Measurements from ENCODE around the gene CASK.

Gene CASK

DNA sequence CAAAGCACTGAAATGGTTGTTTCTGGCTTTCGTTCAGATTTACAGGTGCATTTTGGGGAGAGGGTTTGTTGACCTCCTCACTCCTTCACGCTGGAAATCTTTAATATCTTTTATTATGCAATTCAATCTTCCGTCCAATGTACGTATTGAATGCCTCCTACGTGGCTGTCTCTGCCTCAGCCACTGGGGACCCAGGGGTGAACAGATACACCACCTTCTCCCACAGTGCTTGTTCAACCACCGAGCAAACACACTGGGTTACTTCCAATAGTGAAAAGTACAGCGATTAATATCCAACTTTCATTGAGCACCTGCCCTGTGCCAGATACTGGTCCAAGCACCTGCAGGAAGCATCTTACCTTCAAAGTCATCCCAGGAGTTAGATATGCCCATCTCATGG lies 424.2 kb downstream of the CASK start:
- FAIRE-seq = no peak

GRCh38 chrX:41491267-41492004 lies 431.9 kb downstream of the CASK start:
- FAIRE-seq = peak; percentile 99

GRCh38 chrX:41490446-41490845 lies 432.9 kb downstream of the CASK start:
- peak; percentile 97 for FAIRE-seq

GRCh38 chrX:41482154-41482850 lies 441.1 kb downstream of the CASK start:
- FAIRE-seq = no peak

DNA sequence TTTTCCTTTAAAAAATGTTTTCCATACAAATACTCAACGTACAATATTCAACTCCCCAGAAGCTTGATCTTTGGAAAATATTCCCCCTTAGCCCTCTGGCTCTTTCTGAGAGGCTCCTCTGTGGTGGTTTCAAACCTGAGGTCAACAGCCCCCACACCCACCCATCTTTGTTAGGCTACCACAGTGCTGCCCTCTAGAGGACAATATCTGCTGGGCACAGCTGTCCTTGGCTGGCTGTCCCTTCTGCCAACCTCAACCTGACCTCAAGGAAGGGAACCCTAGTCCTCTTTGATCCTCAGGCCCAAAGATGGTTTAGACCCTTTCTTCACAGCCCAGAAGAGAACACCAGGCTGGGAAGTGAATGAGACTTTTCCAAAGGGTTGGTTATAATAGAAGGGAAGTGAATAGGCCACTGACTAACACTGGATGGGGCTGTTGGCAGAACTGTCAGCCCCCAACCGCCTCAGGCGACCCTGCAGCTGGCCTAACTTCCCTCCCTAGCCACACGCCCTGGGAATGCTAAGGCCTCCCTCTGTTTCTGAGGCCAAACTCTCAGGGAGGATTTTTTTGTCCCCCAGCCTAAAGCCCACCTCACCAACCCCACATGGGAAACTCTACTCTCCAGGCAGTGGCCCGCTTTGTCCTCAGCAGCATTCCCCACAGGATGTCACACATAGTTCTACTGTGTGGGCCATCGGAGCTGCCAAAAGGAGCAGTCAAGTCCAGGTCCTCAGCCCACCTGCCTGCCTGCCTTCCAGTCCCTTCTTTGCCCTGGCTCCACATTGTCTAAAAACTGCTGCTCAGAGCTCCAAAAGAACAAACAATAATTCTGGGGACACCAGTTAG lies 441.9 kb downstream of the CASK start:
- peak; percentile 30 for FAIRE-seq

GRCh38 chrX:41480508-41481260 lies 442.7 kb downstream of the CASK start:
- no peak for FAIRE-seq

DNA sequence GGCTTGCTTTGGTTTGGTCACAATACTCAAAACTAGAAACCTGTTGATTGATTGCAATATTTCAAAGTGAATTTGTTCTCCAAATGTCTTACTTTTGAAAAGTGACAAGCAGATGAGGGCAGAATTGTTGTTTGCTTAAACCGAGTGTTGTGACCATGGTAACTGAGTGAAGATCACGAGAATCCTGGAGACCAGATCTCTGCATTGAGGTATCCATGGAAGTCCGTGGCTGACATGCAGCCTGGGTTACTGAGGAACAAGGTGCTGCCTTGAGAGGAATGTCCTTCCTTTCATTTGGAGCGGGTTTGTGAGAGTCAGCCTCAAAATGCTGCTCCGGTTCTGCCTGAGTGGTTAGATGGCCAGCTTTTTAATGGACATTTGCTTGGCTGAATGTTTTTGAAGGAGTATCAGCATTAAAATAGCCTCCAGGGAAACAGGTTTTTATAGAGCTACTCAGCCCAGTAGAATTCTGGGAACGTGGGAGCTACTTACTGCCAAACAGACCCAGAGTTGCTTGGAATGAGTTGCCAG lies 444.9 kb downstream of the CASK start:
- no peak for FAIRE-seq

DNA sequence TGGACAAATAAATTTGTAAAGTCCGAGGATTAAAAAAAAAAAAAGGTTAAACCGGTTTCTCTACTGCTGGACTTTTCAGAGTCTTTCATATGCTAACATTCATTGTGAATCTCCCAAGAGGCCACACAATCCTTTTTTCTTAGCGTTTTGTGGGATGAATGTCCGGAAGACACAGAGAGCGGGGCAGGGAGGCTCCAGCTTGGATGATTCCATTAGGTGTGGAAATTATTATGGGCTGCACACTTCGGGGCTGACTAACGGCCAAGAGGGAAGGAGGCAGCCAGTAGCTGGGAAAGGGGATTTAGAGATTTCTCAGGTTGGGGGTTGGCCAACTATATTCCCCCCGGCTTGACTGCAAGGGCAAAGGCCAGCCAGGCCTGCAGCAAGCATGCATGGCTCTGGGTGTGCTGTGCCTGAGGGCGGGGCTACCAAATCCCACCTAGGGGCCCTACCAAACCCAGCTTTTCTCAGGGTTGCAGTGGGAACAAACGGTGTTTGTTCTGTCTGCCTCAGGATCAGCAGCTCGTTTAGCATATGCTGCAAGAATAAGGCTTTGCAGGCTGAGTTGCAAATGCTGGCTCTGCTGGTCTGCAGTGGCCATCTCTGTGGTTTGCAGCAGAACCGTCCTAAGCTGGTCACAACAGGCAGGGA lies 447.6 kb downstream of the CASK start:
- FAIRE-seq = no peak

GRCh38 chrX:41475191-41475590 lies 448.2 kb downstream of the CASK start:
- no peak for FAIRE-seq

GRCh38 chrX:41474726-41475100 lies 448.6 kb downstream of the CASK start:
- FAIRE-seq = no peak

DNA sequence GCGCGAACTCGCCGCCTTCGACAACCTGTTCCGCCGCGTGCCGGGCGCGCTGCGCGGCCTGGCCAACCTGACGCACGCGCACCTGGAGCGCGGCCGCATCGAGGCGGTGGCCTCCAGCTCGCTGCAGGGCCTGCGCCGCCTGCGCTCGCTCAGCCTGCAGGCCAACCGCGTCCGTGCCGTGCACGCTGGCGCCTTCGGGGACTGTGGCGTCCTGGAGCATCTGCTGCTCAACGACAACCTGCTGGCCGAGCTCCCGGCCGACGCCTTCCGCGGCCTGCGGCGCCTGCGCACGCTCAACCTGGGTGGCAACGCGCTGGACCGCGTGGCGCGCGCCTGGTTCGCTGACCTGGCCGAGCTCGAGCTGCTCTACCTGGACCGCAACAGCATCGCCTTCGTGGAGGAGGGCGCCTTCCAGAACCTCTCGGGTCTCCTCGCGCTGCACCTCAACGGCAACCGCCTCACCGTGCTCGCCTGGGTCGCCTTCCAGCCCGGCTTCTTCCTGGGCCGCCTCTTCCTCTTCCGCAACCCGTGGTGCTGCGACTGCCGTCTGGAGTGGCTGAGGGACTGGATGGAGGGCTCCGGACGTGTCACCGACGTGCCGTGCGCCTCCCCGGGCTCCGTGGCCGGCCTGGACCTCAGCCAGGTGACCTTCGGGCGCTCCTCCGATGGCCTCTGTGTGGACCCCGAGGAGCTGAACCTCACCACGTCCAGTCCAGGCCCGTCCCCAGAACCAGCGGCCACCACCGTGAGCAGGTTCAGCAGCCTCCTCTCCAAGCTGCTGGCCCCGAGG lies 449.2 kb downstream of the CASK start:
- FAIRE-seq = no peak

DNA sequence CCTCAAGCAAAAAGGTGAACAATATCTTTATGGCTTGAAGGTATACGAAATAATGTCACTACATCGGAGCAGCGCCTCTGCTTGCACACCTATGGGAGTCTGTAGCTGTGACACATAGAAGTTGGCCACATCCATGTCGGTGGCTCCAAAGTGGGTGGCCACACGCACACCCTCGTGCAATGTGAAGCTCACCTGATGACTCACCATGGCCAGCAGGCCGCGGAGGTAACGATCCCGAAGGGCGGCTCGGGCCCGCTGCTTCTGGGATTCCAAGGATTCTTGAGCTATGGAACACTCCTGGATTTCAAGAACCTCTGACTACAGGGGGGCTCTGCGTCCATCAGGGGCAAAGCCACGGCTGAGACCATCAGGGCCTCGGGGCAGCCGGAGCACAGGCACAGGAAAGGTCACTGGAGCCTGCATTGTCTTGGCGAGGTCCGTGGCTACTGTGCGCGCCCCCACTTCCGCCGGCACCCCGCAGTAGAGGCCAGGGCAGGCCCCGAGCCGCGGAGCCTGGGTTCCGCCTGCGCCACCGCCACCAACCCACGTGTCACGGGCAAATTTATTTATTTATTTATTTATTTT lies 451.0 kb downstream of the CASK start:
- no peak for FAIRE-seq

GRCh38 chrX:41471786-41472185 lies 451.6 kb downstream of the CASK start:
- FAIRE-seq = no peak

GRCh38 chrX:41470706-41471105 lies 452.6 kb downstream of the CASK start:
- FAIRE-seq = no peak

GRCh38 chrX:41468647-41469323 lies 454.6 kb downstream of the CASK start:
- no peak for FAIRE-seq
